Neural cell (in vitro differentiated cells): ENCODE results near the gene RSU1.

Experiments
- EP300 ChIP-seq: fragments of 450-650 bp; conservative IDR thresholded peaks from 2 replicates; pipeline ENCODE4 v1.6.1; 2014; ENCODE audit warnings: antibody characterized with exemption, mild to moderate bottlenecking, moderate library complexity; ENCODE audit not compliant: poor library complexity, severe bottlenecking
- POLR2AphosphoS5 ChIP-seq: IDR thresholded peaks from 2 replicates; pipeline ENCODE4 v1.6.1; 2012

DNA sequence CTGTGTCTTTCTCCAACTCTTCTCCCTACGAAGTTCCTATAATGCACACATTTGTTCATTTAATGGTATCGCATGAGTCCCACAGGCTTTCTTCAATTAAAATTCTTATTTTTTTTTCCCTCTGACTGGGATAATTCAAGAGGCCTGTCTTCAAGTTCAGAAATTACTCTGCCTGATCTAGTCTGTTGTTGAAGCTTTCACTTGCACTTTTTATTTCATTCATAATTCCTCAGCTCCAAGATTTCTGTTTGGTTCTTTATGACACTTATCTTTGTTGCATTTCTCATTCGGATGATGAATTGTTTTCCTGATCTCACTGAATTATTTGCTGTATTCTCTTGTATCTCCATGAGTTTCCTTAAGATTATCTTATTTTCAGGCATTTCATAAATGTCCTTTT is 103.9 kb downstream of the RSU1 start:
- no peak for TF ChIP-seq EP300
- TF ChIP-seq POLR2AphosphoS5: no peak
